Osteocyte (in vitro differentiated cells): ENCODE measurements around the gene TGFBRAP1. TPM values are rescaled to one million over a fixed set of nuclear protein-coding genes. Genes with fewer than 3 reads are reported as not detected.

Experiments
- DNase-seq: peaks from one replicate; pipeline ENCODE4 v3.0.0; 2021; ENCODE audit warnings: mixed read lengths; ENCODE audit not compliant: unreplicated experiment; ENCODE audit errors: extremely low spot score
- H3K27ac Mint-ChIP-seq: one replicate; pipeline ENCODE4 v1.8.0; 2021; ENCODE audit warnings: mild to moderate bottlenecking, mixed read lengths; ENCODE audit not compliant: unreplicated experiment
- H3K27me3 Mint-ChIP-seq: one replicate; pipeline ENCODE4 v1.8.0; 2021; ENCODE audit warnings: mixed read lengths; ENCODE audit not compliant: unreplicated experiment
- H3K36me3 Mint-ChIP-seq: one replicate; pipeline ENCODE4 v1.8.0; 2021; ENCODE audit warnings: mixed read lengths; ENCODE audit not compliant: unreplicated experiment
- H3K4me1 Mint-ChIP-seq: one replicate; pipeline ENCODE4 v1.8.0; 2021; ENCODE audit warnings: mixed read lengths; ENCODE audit not compliant: unreplicated experiment
- H3K4me3 Mint-ChIP-seq: one replicate; pipeline ENCODE4 v1.8.0; 2021; ENCODE audit warnings: mild to moderate bottlenecking, moderate library complexity, mixed read lengths; ENCODE audit not compliant: unreplicated experiment
- H3K9me3 Mint-ChIP-seq: one replicate; pipeline ENCODE4 v1.8.0; 2021; ENCODE audit warnings: mixed read lengths; ENCODE audit not compliant: unreplicated experiment
- total RNA-seq: library from RNA; stranded (reverse); gene quantifications from 2 replicates; pipeline ENCODE4 v1.2.1, GENCODE V29; 2021
- TF ChIP-seq, protein P1 (sequence below): fragments of 200-600 bp; sonication (generic); IDR thresholded peaks from 2 replicates; pipeline ENCODE4 v1.5.0; 2021; ENCODE audit warnings: antibody characterized with exemption, mild to moderate bottlenecking, moderate library complexity

Gene TGFBRAP1
- total RNA-seq, 1 donor from 2014 or later = 21.2 TPM

DNA sequence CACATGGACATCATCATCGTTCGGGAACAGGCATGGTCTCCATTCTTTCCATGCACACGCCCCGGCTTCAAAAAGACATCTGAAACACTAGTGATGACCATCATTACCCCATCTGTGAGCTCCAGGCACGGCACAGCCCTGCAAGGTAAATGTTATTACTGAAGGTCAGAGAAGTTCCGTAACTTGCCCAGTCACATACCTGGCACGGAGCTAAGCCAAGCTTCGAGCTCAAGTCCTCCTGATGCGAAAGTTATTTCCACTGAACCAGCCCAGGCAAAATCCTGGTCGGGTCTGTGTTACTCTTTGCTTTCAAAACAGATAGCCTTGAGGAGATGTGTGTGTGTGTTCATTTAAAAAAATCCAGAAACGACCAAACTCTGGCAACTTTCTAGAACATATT lies 46.5 kb upstream of the TGFBRAP1 start:
- Mint-ChIP-seq H3K27ac (no peak overlapping the region), H3K4me1 (peaks cover 89% of the 10 kb centered on the region), H3K27me3 (no peaks in the 10 kb centered on the region), H3K36me3 (peaks cover 61% of the 10 kb centered on the region), H3K9me3 (no peaks in the 10 kb centered on the region), H3K4me3 (no peak overlapping the region)
- TF ChIP-seq, protein P1, sequence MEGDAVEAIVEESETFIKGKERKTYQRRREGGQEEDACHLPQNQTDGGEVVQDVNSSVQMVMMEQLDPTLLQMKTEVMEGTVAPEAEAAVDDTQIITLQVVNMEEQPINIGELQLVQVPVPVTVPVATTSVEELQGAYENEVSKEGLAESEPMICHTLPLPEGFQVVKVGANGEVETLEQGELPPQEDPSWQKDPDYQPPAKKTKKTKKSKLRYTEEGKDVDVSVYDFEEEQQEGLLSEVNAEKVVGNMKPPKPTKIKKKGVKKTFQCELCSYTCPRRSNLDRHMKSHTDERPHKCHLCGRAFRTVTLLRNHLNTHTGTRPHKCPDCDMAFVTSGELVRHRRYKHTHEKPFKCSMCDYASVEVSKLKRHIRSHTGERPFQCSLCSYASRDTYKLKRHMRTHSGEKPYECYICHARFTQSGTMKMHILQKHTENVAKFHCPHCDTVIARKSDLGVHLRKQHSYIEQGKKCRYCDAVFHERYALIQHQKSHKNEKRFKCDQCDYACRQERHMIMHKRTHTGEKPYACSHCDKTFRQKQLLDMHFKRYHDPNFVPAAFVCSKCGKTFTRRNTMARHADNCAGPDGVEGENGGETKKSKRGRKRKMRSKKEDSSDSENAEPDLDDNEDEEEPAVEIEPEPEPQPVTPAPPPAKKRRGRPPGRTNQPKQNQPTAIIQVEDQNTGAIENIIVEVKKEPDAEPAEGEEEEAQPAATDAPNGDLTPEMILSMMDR = no peak
- no peak for DNase-seq

- Mint-ChIP-seq H3K4me3 (no peak overlapping the region), H3K9me3 (no peaks in the 10 kb centered on the region), H3K27me3 (no peaks in the 10 kb centered on the region), H3K27ac (peak overlapping the region; percentile 27), H3K36me3 (peaks cover 63% of the 10 kb centered on the region), H3K4me1 (peaks cover 81% of the 10 kb centered on the region)
- TF ChIP-seq, protein P1 = no peak
- no peak for DNase-seq
Observed at GRCh38 chr2:105375001-105375561, 45.5 kb upstream of the TGFBRAP1 start.

- H3K4me3 Mint-ChIP-seq = no peak overlapping the region
- TF ChIP-seq, protein P1 = no peak
- no peak for DNase-seq
- H3K27me3 Mint-ChIP-seq = no peaks in the 10 kb centered on the region
- peak overlapping the region; percentile 21 for H3K27ac Mint-ChIP-seq
- H3K9me3 Mint-ChIP-seq = no peaks in the 10 kb centered on the region
- H3K4me1 Mint-ChIP-seq = peaks cover 79% of the 10 kb centered on the region
- peaks cover 62% of the 10 kb centered on the region for H3K36me3 Mint-ChIP-seq
Observed at GRCh38 chr2:105373895-105374401, 44.4 kb upstream of the TGFBRAP1 start.

DNA sequence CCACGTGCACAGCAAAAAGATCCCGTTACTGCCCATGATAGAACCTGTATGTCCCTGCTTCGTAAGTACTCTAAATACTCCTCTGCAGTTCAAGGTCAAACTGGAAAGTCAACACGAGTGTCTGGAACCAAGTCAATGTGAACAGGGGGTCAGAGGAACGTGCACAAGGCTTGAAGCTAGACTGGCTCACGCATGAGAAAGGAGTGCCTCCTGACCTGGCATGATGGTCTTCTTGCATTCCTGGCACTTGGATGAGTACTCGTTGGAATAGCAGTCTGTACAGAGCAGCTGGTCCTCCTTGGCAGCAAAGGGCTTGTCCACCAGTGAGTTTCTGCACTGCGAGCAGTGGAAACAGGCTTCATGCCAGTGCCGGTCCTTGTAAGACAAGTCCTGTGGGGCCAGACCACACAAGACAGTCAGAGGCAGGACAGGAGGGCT lies 43.8 kb upstream of the TGFBRAP1 start:
- Mint-ChIP-seq H3K27me3 (no peaks in the 10 kb centered on the region), H3K9me3 (no peaks in the 10 kb centered on the region), H3K4me1 (peaks cover 74% of the 10 kb centered on the region), H3K4me3 (no peak overlapping the region), H3K27ac (peak overlapping the region; percentile 12), H3K36me3 (peaks cover 65% of the 10 kb centered on the region)
- TF ChIP-seq, protein P1 = no peak
- DNase-seq = no peak

- Mint-ChIP-seq H3K4me3 (no peak overlapping the region), H3K4me1 (peaks cover 59% of the 10 kb centered on the region), H3K9me3 (no peaks in the 10 kb centered on the region), H3K27ac (peak overlapping the region; percentile 32), H3K27me3 (no peaks in the 10 kb centered on the region), H3K36me3 (peaks cover 72% of the 10 kb centered on the region)
- DNase-seq = no peak
- TF ChIP-seq, protein P1 = no peak
Observed at GRCh38 chr2:105371810-105372209, 42.3 kb upstream of the TGFBRAP1 start.
